Measurements from ENCODE around the gene RPS4Y2. TPM values are rescaled to one million over a fixed set of nuclear protein-coding genes. Genes with fewer than 3 reads are reported as not detected.

Gene RPS4Y2
- under 1 TPM; 0.37 to 0.42 TPM for total RNA-seq

DNA sequence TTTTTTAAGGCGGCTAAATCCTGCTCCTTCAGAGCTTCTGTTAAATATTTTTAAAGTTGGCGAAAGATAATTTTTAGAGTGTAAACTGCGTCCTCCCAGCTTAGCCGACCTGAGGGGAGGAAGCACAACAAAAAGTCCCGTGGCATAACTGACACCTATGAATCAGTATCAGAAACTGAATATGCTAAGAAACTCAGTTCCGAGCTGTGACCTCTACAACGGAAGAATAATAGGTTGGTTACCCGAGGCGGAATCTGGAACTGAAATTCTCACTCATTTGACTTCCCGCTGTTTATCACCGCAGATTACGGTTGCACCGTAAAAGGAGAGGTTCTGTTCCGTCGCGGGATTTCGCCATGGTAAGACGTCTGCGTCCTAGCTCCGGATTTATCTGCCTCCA is at the start of gene RPS4Y2:
TSS of gene RPS4Y2 (plus strand) at position 301 of the 400 bp plus-strand sequence. CDS start at position 357, 56 bp downstream.
- Mint-ChIP-seq H3K4me1 (ENCODE audit: low read depth) (peaks cover 9% of the 10 kb centered on the region), H3K4me3 (no peak within 1 kb of the TSS), H3K27me3 (ENCODE audit: low read depth) (no peaks in the 10 kb centered on the region), H3K36me3 (ENCODE audit: low read depth) (peaks cover 2% of the 10 kb centered on the region), H3K27ac (no peak within 1 kb of the TSS), H3K9me3 (ENCODE audit: insufficient read depth) (no peaks in the 10 kb centered on the region)
- CTCF ChIA-PET, result no interaction called here
- POLR2A ChIA-PET, result no interaction called here
- no peak for ATAC-seq
- DNase-seq, result no peak

GRCh38 chrY:20714391-20714790 is 41.5 kb upstream of the RPS4Y2 start:
- no peak for DNase-seq
- H3K27me3 Mint-ChIP-seq (ENCODE audit: low read depth), result peaks cover 2% of the 10 kb centered on the region
- ATAC-seq, result no peak
- POLR2A ChIA-PET, result no interaction called here
- H3K9me3 Mint-ChIP-seq (ENCODE audit: insufficient read depth), result peaks cover 6% of the 10 kb centered on the region
- no peak overlapping the region for H3K27ac Mint-ChIP-seq
- no peak overlapping the region for H3K4me3 Mint-ChIP-seq
- peaks cover 4% of the 10 kb centered on the region for H3K4me1 Mint-ChIP-seq (ENCODE audit: low read depth)
- CTCF ChIA-PET, result no interaction called here
- peaks cover 2% of the 10 kb centered on the region for H3K36me3 Mint-ChIP-seq (ENCODE audit: low read depth)

- Mint-ChIP-seq H3K9me3 (ENCODE audit: insufficient read depth) (no peaks in the 10 kb centered on the region), H3K27ac (no peak overlapping the region), H3K27me3 (ENCODE audit: low read depth) (no peaks in the 10 kb centered on the region), H3K4me1 (ENCODE audit: low read depth) (no peaks in the 10 kb centered on the region), H3K4me3 (no peak overlapping the region), H3K36me3 (ENCODE audit: low read depth) (no peaks in the 10 kb centered on the region)
- POLR2A ChIA-PET, result interaction anchor here (0.7 kb wide), 1 partner anchor 466 kb away, joined by 3 read pairs; no protein-coding TSS in a partner anchor
- ATAC-seq (no peak), DNase-seq (no peak)
- CTCF ChIA-PET, result no interaction called here
Observed at GRCh38 chrY:20726184-20726907, 29.6 kb upstream of the RPS4Y2 start.

- DNase-seq, result no peak
- no peak overlapping the region for H3K4me3 Mint-ChIP-seq
Observed at GRCh38 chrY:20735200-20735599, 20.7 kb upstream of the RPS4Y2 start.

GRCh38 chrY:20739806-20740205 is 16.1 kb upstream of the RPS4Y2 start:
- no peaks in the 10 kb centered on the region for H3K27me3 Mint-ChIP-seq (ENCODE audit: low read depth)
- ChIA-PET POLR2A (no interaction called here), CTCF (interaction anchor here (0.8 to 1.4 kb wide), 2 partner anchors 172 to 183 kb away, joined by 3 to 4 read pairs; no protein-coding TSS in a partner anchor)
- DNase-seq, result no peak
- H3K4me3 Mint-ChIP-seq, result no peak overlapping the region
- no peak for ATAC-seq
- peaks cover 32% of the 10 kb centered on the region for H3K4me1 Mint-ChIP-seq (ENCODE audit: low read depth)
- no peaks in the 10 kb centered on the region for H3K9me3 Mint-ChIP-seq (ENCODE audit: insufficient read depth)
- no peaks in the 10 kb centered on the region for H3K36me3 Mint-ChIP-seq (ENCODE audit: low read depth)
- no peak overlapping the region for H3K27ac Mint-ChIP-seq

More at GRCh38 chrY:20735200-20735599, 20.7 kb upstream of the RPS4Y2 start:
- Mint-ChIP-seq H3K27me3 (ENCODE audit: low read depth) (no peaks in the 10 kb centered on the region), H3K9me3 (ENCODE audit: insufficient read depth) (no peaks in the 10 kb centered on the region), H3K27ac (no peak overlapping the region), H3K36me3 (ENCODE audit: low read depth) (no peaks in the 10 kb centered on the region), H3K4me1 (ENCODE audit: low read depth) (peaks cover 13% of the 10 kb centered on the region)
- ChIA-PET POLR2A (no interaction called here), CTCF (no interaction called here)
- ATAC-seq, result no peak

- no peak for ATAC-seq
- POLR2A ChIA-PET, result no interaction called here
- no peaks in the 10 kb centered on the region for H3K27me3 Mint-ChIP-seq (ENCODE audit: low read depth)
- CTCF ChIA-PET, result interaction anchor here (1.4 kb wide), 1 partner anchor 184 kb away, joined by 4 read pairs; no protein-coding TSS in a partner anchor
- no peak overlapping the region for H3K27ac Mint-ChIP-seq
- no peaks in the 10 kb centered on the region for H3K9me3 Mint-ChIP-seq (ENCODE audit: insufficient read depth)
- no peak overlapping the region for H3K4me3 Mint-ChIP-seq
- DNase-seq, result peak; percentile 53
- peaks cover 40% of the 10 kb centered on the region for H3K4me1 Mint-ChIP-seq (ENCODE audit: low read depth)
- no peaks in the 10 kb centered on the region for H3K36me3 Mint-ChIP-seq (ENCODE audit: low read depth)
Observed at GRCh38 chrY:20740609-20741008, 15.3 kb upstream of the RPS4Y2 start.

DNA sequence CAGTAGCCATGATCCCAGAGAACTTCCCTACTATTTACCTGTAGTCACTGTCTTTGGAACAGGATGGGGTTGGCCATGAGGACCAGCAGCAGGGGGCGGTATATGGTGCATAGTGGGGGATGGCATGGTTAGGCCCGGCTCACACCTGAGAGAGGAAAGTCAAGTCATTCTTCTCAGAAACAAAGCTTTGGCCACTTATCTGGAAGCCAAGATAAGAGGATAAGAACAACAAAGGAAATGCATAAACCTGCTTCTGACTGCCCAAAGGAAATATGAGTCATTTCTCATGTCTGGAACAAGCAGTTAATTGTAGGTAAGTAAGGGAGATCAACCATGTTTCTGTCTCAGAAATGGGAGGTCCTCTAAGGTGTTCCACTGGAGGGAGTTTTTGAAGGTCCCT is 10.8 kb upstream of the RPS4Y2 start:
- CTCF ChIA-PET, result interaction anchor here (0.9 to 1.9 kb wide), 4 partner anchors 143 to 515 kb away, joined by 3 to 8 read pairs (median 4); no protein-coding TSS in a partner anchor
- DNase-seq, result peak; percentile 70
- ATAC-seq, result peak; percentile 75
- POLR2A ChIA-PET, result no interaction called here
- Mint-ChIP-seq H3K27ac (peak overlapping the region; percentile 78), H3K4me3 (peak overlapping the region; percentile 25), H3K4me1 (ENCODE audit: low read depth) (peaks cover 68% of the 10 kb centered on the region), H3K36me3 (ENCODE audit: low read depth) (peaks cover 8% of the 10 kb centered on the region), H3K9me3 (ENCODE audit: insufficient read depth) (no peaks in the 10 kb centered on the region), H3K27me3 (ENCODE audit: low read depth) (no peaks in the 10 kb centered on the region)

DNA sequence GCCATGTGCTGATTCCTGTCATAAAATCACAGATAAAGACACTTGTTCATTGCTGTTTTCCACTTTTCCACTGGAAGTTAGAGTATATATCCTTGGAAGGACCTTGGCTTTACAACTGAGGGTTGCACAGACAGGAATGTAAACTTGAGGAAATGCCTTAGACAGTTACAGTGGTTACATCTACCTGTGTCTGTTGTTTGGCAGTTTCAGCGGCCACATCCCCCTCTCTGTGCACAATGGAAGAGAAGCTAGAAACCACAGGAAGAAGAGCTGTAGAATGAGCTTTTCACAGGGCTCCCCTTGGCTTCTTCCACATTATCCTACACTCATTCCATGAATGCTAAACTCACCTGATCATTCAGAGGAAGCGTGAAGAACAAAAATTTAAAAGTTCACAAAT is 9.0 kb upstream of the RPS4Y2 start:
- Mint-ChIP-seq H3K27ac (peak overlapping the region; percentile 78), H3K4me1 (ENCODE audit: low read depth) (peaks cover 65% of the 10 kb centered on the region), H3K27me3 (ENCODE audit: low read depth) (no peaks in the 10 kb centered on the region), H3K4me3 (peak overlapping the region; percentile 12), H3K36me3 (ENCODE audit: low read depth) (peaks cover 8% of the 10 kb centered on the region), H3K9me3 (ENCODE audit: insufficient read depth) (no peaks in the 10 kb centered on the region)
- peak; percentile 46 for ATAC-seq
- POLR2A ChIA-PET, result no interaction called here
- CTCF ChIA-PET, result no interaction called here
- peak; percentile 43 for DNase-seq

DNA sequence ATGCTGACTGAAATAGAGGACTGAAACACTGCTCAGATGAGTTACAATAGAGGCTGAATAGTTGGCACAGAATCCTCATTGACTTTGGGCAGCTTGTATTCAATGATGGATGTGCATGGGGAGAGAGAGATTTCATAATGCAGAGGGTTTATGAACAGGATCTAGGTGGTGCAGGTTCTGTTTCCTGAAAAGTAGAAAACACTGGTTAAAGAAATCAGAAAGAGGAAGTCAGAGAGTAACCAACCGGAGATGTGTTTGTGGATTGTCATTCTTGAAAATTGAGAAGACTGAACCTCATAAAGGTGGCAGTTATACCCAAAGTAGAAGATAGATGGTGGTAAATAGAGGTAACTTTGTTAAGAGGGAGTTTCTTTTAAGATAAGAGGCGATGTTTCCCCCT is 8.0 kb downstream of the RPS4Y2 start:
- Mint-ChIP-seq H3K27me3 (ENCODE audit: low read depth) (no peaks in the 10 kb centered on the region), H3K27ac (peak overlapping the region; percentile 89), H3K9me3 (ENCODE audit: insufficient read depth) (no peaks in the 10 kb centered on the region), H3K36me3 (ENCODE audit: low read depth) (peaks cover 28% of the 10 kb centered on the region), H3K4me3 (peak overlapping the region; percentile 4), H3K4me1 (ENCODE audit: low read depth) (peaks cover 65% of the 10 kb centered on the region)
- ChIA-PET CTCF (no interaction called here), POLR2A (no interaction called here)
- DNase-seq, result no peak
- ATAC-seq, result peak; percentile 72

DNA sequence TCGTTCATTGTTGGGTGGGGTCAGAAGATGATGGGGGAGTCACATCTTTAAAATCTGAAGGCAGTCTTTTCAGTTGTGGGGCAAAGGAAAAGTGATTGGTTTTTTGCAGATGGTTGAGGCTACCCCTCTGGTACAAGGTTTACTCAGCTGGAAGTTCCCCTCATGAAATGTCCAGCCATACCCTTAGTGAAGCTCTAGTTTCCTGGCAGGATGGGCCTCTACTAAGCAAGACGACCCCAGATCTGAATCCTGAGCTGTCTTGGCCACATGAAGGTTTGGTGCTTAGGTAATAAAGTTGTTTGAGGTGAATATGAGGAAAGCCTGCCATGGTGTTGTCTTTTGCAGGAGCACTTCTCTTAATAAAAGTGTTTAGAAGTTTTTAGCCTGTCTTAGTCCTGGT is 9.2 kb downstream of the RPS4Y2 start:
- CTCF ChIA-PET, result interaction anchor here (0.9 kb wide), 1 partner anchor 50 kb away, joined by 3 read pairs; no protein-coding TSS in a partner anchor
- H3K36me3 Mint-ChIP-seq (ENCODE audit: low read depth), result peaks cover 28% of the 10 kb centered on the region
- no peak overlapping the region for H3K4me3 Mint-ChIP-seq
- H3K27me3 Mint-ChIP-seq (ENCODE audit: low read depth), result no peaks in the 10 kb centered on the region
- POLR2A ChIA-PET, result no interaction called here
- peak overlapping the region; percentile 46 for H3K27ac Mint-ChIP-seq
- H3K4me1 Mint-ChIP-seq (ENCODE audit: low read depth), result peaks cover 74% of the 10 kb centered on the region
- DNase-seq (no peak), ATAC-seq (no peak)
- no peaks in the 10 kb centered on the region for H3K9me3 Mint-ChIP-seq (ENCODE audit: insufficient read depth)

DNA sequence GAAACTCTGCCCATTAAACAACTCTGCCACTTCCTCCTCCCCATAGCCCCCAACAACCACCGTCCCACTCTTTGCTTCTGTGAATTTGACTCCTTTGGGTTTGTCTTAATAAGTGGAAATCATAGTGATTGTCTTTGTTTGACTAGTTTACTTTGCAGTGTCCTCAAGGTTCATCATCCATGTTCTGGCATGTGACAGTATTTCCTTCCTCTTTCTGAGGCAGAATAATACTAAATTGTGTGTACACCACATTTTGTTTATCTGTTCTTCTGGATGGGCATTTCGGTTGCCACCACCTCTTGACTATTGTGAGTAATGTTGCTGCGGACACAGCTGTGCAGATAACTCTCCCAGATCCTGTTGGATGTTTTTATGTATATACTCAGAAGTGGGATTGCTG is 14.8 kb downstream of the RPS4Y2 start:
- ChIA-PET CTCF (no interaction called here), POLR2A (no interaction called here)
- peak overlapping the region; percentile 32 for H3K27ac Mint-ChIP-seq
- H3K27me3 Mint-ChIP-seq (ENCODE audit: low read depth), result no peaks in the 10 kb centered on the region
- peaks cover 83% of the 10 kb centered on the region for H3K4me1 Mint-ChIP-seq (ENCODE audit: low read depth)
- ATAC-seq (no peak), DNase-seq (no peak)
- H3K4me3 Mint-ChIP-seq, result no peak overlapping the region
- H3K9me3 Mint-ChIP-seq (ENCODE audit: insufficient read depth), result peaks cover 7% of the 10 kb centered on the region
- H3K36me3 Mint-ChIP-seq (ENCODE audit: low read depth), result peaks cover 35% of the 10 kb centered on the region

DNA sequence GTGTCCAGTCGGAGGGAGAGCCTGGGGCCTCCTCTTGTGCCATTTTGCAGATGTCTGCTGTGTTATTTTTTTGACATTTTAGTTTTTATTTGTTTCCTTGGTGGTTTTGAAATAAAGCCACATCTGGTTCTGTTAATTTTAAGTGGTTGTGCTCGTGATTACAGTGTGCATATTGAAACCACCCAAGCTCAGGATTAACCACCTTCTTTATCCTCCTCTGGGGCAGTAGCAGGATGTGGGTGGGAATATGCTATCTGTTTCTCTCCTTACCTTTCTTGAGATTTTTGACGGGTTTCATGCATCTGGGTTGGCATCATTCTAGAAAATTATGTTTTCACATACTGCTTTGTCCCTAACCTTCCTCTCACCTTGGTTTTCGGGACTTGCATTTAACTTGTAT is 20.2 kb downstream of the RPS4Y2 start:
- CTCF ChIA-PET, result no interaction called here
- peaks cover 30% of the 10 kb centered on the region for H3K36me3 Mint-ChIP-seq (ENCODE audit: low read depth)
- H3K9me3 Mint-ChIP-seq (ENCODE audit: insufficient read depth), result peaks cover 7% of the 10 kb centered on the region
- no peak for ATAC-seq
- H3K4me1 Mint-ChIP-seq (ENCODE audit: low read depth), result peaks cover 65% of the 10 kb centered on the region
- peak overlapping the region; percentile 54 for H3K27ac Mint-ChIP-seq
- no peaks in the 10 kb centered on the region for H3K27me3 Mint-ChIP-seq (ENCODE audit: low read depth)
- DNase-seq, result no peak
- POLR2A ChIA-PET, result no interaction called here
- peak overlapping the region; percentile 15 for H3K4me3 Mint-ChIP-seq
